Colonic mucosa (tissue), 4 donors: ENCODE results near the gene COIL. TPM values are rescaled to one million over a fixed set of nuclear protein-coding genes. Genes with fewer than 3 reads are reported as not detected.
A peak's percentile ranks its signal among the peaks of the same experiment; 100 is the strongest.
"Not testable (repeated sequence)": the region's sequence is repeated elsewhere in the genome, so short reads cannot be mapped to it uniquely, and the experiment has no call there.

Source experiments
- DNase-seq: peaks from one replicate; pipeline ENCODE4 v3.0.0-alpha.2; 2020
- H3K27ac ChIP-seq: fragments of 200-600 bp; one replicate; pipeline ENCODE4 v1.8.0; 2021
- H3K27me3 ChIP-seq: fragments of 200-600 bp; one replicate; pipeline ENCODE4 v1.8.0; 2021
- H3K36me3 ChIP-seq: fragments of 200-600 bp; one replicate; pipeline ENCODE4 v1.8.0; 2021
- H3K4me1 ChIP-seq: fragments of 200-600 bp; one replicate; pipeline ENCODE4 v1.8.0; 2021; ENCODE audit warnings: mild to moderate bottlenecking
- H3K4me3 ChIP-seq: fragments of 200-600 bp; one replicate; pipeline ENCODE4 v1.8.0; 2021
- H3K9ac ChIP-seq, 2 donors: one replicate each; pipeline ENCODE4 v1.7.0; 2013; ENCODE audit warnings: control low read depth in 2 of 2, low read depth in 2 of 2, low read length in 2 of 2
- H3K9me3 ChIP-seq: fragments of 200-600 bp; one replicate; pipeline ENCODE4 v1.8.0; 2021
- CTCF ChIP-seq: fragments of 200-600 bp; IDR thresholded peaks from one replicate; pipeline ENCODE4 v1.8.0; 2022; ENCODE audit warnings: antibody characterized with exemption, mild to moderate bottlenecking
- intact Hi-C: fragments of 100-400 bp; cut with DNase I; formaldehyde crosslinking; loops from one replicate; pipeline ENCODE4 v1.14.1; 2022
- total RNA-seq, 2 donors: library from RNA; stranded (reverse); fragmentation: NEBNext Ultra II Directional in 1 of 2; extraction: Animal tissue kit (Norgen Biotek cat#: 25700) in 1 of 2; gene quantifications; one replicate each; pipeline ENCODE4 v1.2.1, GENCODE V29; 2021
- donor health status: healthy.
- donor health status: DM: no; HTN: no; CAD: no.
- donor health status: DM: no; HTN: no; CAD: no.

Gene COIL
- total RNA-seq, 2 donors from 2014 or later, result 14.1 to 14.8 TPM

DNA sequence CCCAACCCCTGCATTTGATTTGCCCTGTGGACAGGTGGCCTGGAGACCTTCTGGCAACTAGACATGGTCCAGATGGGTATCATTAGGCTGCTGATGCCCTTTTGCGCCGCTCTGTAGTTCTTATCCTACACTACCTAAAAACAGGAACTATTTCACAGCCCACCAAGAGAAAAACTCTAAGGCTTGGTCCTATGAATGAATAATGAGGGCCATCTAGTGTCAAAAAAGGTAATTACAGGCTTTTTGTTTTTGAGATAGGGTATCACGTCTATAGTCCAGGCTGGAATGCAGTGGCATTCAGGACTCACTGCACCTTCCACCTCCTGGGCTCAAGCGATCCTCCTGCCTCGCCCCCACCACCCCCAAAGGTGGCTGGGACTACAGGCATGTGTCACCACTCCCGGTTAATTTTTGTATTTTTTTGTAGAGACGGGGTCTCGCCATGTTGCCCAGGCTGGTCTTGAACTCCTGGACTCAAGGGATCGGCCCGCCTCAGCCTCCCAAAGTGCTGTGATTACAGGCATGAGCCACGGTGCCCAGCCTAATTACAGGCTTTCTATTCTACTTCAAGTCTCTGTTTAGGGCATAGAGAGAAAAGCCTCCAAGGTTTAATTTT is 20.9 kb downstream of the COIL start:
- H3K4me1 ChIP-seq, result no peaks in the 10 kb centered on the region
- no peaks in the 10 kb centered on the region for H3K36me3 ChIP-seq
- peak; percentile 65 for TF ChIP-seq CTCF
- DNase-seq, result no peak
- no peak overlapping the region for H3K9ac ChIP-seq
- no peaks in the 10 kb centered on the region for H3K27me3 ChIP-seq
- H3K4me3 ChIP-seq, result no peak overlapping the region
- H3K9me3 ChIP-seq, result no peaks in the 10 kb centered on the region
- no peak overlapping the region for H3K27ac ChIP-seq
- intact Hi-C loops, result loop anchor here (2.0 to 10.0 kb wide), 2 partner anchors 119 to 345 kb away; partner anchors contain the start of gene NOG

- intact Hi-C loops, result loop anchor here (2.0 kb wide), 1 partner anchor 117 kb away; no protein-coding TSS in a partner anchor
- H3K27ac ChIP-seq, H3K4me1 ChIP-seq, DNase-seq, H3K9me3 ChIP-seq, H3K4me3 ChIP-seq, H3K27me3 ChIP-seq, H3K9ac ChIP-seq, H3K36me3 ChIP-seq: not testable (repeated sequence)
These were observed 22.6 kb downstream of the COIL start for GRCh38 chr17:56938206-56938605.

GRCh38 chr17:56937687-56938086 is 23.2 kb downstream of the COIL start:
- Histone ChIP-seq H3K9me3 (no peaks in the 10 kb centered on the region), H3K27me3 (no peaks in the 10 kb centered on the region), H3K4me1 (no peaks in the 10 kb centered on the region), H3K4me3 (no peak overlapping the region), H3K36me3 (no peaks in the 10 kb centered on the region), H3K9ac (no peak overlapping the region), H3K27ac (no peak overlapping the region)
- DNase-seq, result no peak
- TF ChIP-seq CTCF, result no peak
- intact Hi-C loops, result loop anchor here (2.0 kb wide), 1 partner anchor 117 kb away; no protein-coding TSS in a partner anchor

DNA sequence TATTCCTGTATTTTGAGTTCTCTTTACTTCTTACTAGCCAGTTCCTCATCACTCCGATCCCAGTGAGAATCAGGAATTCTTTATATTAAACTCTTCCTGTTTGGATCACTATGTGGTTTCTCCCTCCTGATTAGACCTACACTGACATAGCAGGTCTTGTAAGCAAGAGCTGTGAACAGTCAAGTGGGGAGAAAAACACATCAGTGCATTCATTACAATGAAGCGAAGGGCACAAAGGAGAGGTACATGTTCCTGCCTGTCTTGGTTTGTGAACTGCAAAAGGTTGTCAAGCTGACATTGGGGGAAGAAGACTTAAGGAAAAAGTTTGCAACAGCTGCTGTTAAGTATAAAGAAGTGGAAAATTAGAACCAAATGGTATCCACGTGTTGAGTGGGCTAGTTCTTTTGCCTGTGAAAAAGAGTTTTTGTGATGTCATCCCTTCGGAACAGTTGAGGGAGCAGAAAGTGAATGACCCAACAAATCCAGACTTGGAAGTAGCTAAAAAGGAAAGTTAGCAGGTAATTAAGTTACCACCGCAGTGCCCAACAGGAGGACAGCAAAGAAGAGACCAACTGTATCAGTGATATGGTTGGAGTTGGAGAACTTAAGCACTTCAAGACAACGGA is 24.0 kb downstream of the COIL start:
- no peak for TF ChIP-seq CTCF
- DNase-seq, result no peak

GRCh38 chr17:56935461-56935860 is 25.4 kb downstream of the COIL start:
- Histone ChIP-seq H3K27ac (no peak overlapping the region), H3K4me1 (no peaks in the 10 kb centered on the region), H3K27me3 (no peaks in the 10 kb centered on the region), H3K36me3 (no peaks in the 10 kb centered on the region), H3K4me3 (no peak overlapping the region), H3K9ac (no peak overlapping the region), H3K9me3 (no peaks in the 10 kb centered on the region)
- intact Hi-C loops, result no loop called here
- TF ChIP-seq CTCF, result no peak
- no peak for DNase-seq

More for the DNA sequence above, 24.0 kb downstream of the COIL start:
- no peaks in the 10 kb centered on the region for H3K27me3 ChIP-seq
- no peaks in the 10 kb centered on the region for H3K9me3 ChIP-seq
- H3K4me3 ChIP-seq, result no peak overlapping the region
- intact Hi-C loops, result no loop called here
- H3K4me1 ChIP-seq, result no peaks in the 10 kb centered on the region
- no peak overlapping the region for H3K27ac ChIP-seq
- H3K9ac ChIP-seq, result no peak overlapping the region
- H3K36me3 ChIP-seq, result no peaks in the 10 kb centered on the region

DNA sequence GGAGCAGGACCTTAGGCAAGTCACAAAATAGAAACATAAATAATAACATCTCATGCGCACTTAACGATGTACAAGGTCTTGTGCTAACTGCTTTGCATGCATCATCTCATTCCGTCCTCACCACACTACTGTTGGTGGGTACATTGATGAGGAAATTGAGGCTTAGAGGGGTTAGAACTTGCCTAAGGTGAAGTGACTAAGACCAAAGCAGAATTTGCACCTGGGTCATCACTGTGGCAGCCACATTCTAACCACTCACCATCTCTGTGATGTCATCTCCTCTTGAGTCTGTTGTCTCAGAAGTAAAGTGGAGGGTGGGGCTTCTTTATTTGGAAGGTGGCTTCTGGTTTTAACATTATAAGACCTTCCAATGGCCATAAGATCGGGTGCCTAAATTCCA is 26.6 kb downstream of the COIL start:
- no peak for DNase-seq
- Histone ChIP-seq H3K27me3 (no peaks in the 10 kb centered on the region), H3K9me3 (no peaks in the 10 kb centered on the region), H3K4me1 (no peaks in the 10 kb centered on the region), H3K9ac (no peak overlapping the region), H3K27ac (no peak overlapping the region), H3K4me3 (no peak overlapping the region), H3K36me3 (no peaks in the 10 kb centered on the region)
- no peak for TF ChIP-seq CTCF
- intact Hi-C loops, result no loop called here
